ENCODE measurements around the gene DNAJC21. TPM values are rescaled to one million over a fixed set of nuclear protein-coding genes. Genes with fewer than 3 reads are reported as not detected.
A peak's percentile ranks its signal among the peaks of the same experiment; 100 is the strongest.

The DNAJC21 gene
- polyA plus RNA-seq, 2 of the 4 experiments (the other 2 are of a cell fraction), result 31.1 to 36.5 TPM

DNA sequence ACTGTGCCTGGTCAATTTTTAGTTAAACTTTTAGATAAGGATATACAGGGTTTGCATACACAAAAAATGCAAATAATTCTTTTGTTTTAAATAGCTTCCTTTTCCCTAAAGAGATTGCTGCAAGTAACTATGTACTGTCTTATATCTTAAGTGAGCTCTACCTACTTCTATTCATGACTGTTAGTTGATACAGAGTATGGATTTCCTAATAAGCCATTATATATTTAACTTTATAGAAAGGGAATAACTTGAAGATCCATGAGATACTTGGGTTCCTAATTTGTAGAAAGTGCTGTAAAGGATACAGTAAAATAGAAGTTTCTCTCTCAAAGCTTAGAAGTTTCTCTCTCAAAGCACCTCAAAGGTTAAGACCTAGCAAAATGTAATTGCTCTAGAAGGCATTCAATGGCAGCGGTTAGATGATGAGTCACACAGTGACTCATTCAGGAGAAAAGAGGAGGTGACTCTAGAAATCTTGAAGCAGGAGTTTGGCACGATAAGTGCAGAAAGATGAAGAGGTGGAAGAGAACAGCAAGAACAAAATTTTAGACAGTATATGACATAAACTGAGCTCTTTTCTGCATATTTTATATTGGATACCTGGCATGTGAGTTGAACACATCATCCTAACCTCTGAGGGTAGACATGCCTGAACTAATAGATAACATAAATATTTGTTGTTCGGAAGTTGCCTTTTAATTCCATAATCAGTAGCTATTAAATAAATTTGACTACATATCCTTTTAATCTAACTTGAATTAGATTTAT is 5.5 kb upstream of the DNAJC21 start:
- H3K27ac ChIP-seq, result peak overlapping the region in 1 of 2 experiments; percentile 60; a peak in 2 of 6 replicates
- ATAC-seq, result peak; percentile 83 to 87
- H3K9me3 ChIP-seq, result no peaks in the 10 kb centered on the region
- ChIA-PET CTCF (interaction anchor here (1.0 to 2.3 kb wide), 4 partner anchors 25 to 438 kb away, joined by 4 to 9 read pairs (median 6); no protein-coding TSS in a partner anchor), POLR2A (interaction anchor here (1.5 kb wide), 1 partner anchor 8 kb away, joined by 8 read pairs; the partner anchor contains the start of genes BRIX1 and RAD1)
- H3K4me2 ChIP-seq, result peak overlapping the region; percentile 44
- FAIRE-seq, result no peak
- peaks cover 25% of the 10 kb centered on the region for H3K4me1 ChIP-seq
- peak; percentile 62 to 72 for DNase-seq (ENCODE audit: low read depth in 1 of 2, low spot score in 1 of 2)
- TF ChIP-seq JUNB (IDR thresholded peaks at IDR 0.05) (peak; percentile 70), CHD4 (IDR thresholded peaks at IDR 0.05; ENCODE audit: borderline replicate concordance) (no peak), HOXB13 (CRISPR knock-in tag; IDR thresholded peaks at IDR 0.05; ENCODE audit: low read depth) (no peak), FOSL2 (IDR thresholded peaks at IDR 0.05) (peak; percentile 95), FOSL2 (CRISPR knock-in tag; IDR thresholded peaks at IDR 0.05) (peak; percentile 99)
- no peak overlapping the region for H3K4me3 ChIP-seq
- 20% methylated on average over 3 of the region's 3 CpGs for WGBS (ENCODE audit: missing lambda C conversion rate)

DNA sequence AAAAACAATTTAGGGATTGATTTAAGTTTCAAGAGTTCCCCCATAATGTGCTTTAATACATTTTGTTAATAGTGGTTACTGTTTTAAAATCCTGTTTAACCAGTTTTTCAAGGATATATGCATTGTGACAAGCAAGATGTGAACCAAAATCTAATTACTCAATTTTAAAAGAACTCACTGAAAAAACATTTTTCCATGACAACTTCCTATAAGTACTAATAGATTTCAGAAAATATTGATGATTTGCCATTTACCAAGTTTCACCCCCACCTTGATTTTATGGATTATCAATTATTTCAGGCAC is 4.9 kb upstream of the DNAJC21 start:
- Histone ChIP-seq H3K4me1 (peaks cover 21% of the 10 kb centered on the region), H3K27ac (no peak overlapping the region), H3K4me3 (no peak overlapping the region), H3K4me2 (peak overlapping the region; percentile 44), H3K9me3 (no peaks in the 10 kb centered on the region)
- TF ChIP-seq ZSCAN20 (CRISPR knock-in tag; IDR thresholded peaks at IDR 0.05) (no peak), ESRRA (IDR thresholded peaks at IDR 0.05; ENCODE audit: borderline replicate concordance, low read length) (no peak)
- ChIA-PET CTCF (interaction anchor here (2.3 kb wide), 1 partner anchor 26 kb away, joined by 5 read pairs; no protein-coding TSS in a partner anchor), POLR2A (interaction anchor here (1.5 kb wide), 1 partner anchor 9 kb away, joined by 8 read pairs; the partner anchor contains the start of genes BRIX1 and RAD1)
- FAIRE-seq (no peak), DNase-seq (ENCODE audit: low read depth in 1 of 2, low spot score in 1 of 2) (no peak), ATAC-seq (no peak)

DNA sequence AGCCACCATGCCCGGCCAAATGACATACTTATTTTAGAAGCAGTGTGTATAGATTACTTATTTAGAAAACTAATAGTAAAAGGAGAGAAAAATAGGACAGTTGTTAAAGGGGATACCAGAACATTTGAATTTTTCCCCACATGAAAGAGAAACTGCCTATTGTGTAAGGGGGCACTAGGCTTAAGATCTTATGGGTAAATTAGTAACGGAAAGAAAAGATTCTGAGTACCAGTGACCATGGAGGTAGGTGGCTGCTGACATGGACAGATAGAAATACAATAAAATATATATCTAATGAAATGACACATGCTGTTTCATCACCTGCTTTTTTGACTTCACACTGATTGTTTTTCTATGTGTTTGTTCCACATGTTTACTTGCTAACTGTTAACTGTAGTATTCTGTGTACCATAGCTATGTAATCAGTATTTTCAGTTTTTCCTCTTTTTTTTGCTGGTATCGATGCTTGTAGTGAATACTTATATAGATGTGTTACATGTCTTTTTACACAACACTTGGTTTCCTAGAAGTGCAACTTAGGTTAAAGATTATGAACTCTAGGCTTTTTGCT is 3.0 kb upstream of the DNAJC21 start:
- 84% methylated on average over 3 of the region's 3 CpGs for WGBS (ENCODE audit: missing lambda C conversion rate)
- TF ChIP-seq, protein P1, sequence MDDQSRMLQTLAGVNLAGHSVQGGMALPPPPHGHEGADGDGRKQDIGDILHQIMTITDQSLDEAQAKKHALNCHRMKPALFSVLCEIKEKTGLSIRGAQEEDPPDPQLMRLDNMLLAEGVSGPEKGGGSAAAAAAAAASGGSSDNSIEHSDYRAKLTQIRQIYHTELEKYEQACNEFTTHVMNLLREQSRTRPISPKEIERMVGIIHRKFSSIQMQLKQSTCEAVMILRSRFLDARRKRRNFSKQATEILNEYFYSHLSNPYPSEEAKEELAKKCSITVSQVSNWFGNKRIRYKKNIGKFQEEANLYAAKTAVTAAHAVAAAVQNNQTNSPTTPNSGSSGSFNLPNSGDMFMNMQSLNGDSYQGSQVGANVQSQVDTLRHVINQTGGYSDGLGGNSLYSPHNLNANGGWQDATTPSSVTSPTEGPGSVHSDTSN (IDR thresholded peaks at IDR 0.05), result no peak
- TF ChIP-seq FOXS1 (CRISPR knock-in tag; IDR thresholded peaks at IDR 0.05) (no peak), SMC3 (IDR thresholded peaks at IDR 0.05) (no peak), FOSB (CRISPR knock-in tag; IDR thresholded peaks at IDR 0.05) (no peak), NFE2L2 (conservative IDR thresholded peaks at IDR 0.05; ENCODE audit: low read length) (no peak), RNF2 (IDR thresholded peaks at IDR 0.05; ENCODE audit: borderline replicate concordance, low read depth) (no peak), PHF8 (IDR thresholded peaks at IDR 0.05; ENCODE audit: borderline replicate concordance, low read depth) (no peak), CEBPB (IDR thresholded peaks at IDR 0.05) (no peak), EHMT2 (IDR thresholded peaks at IDR 0.05; ENCODE audit: low read depth) (no peak)
- TF ChIP-seq, protein P2, sequence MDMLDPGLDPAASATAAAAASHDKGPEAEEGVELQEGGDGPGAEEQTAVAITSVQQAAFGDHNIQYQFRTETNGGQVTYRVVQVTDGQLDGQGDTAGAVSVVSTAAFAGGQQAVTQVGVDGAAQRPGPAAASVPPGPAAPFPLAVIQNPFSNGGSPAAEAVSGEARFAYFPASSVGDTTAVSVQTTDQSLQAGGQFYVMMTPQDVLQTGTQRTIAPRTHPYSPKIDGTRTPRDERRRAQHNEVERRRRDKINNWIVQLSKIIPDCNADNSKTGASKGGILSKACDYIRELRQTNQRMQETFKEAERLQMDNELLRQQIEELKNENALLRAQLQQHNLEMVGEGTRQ (IDR thresholded peaks at IDR 0.05), result no peak
- Histone ChIP-seq H3K4me1 (peaks cover 30% of the 10 kb centered on the region), H3K4me3 (no peak overlapping the region), H3K27ac (no peak overlapping the region), H3K9me3 (no peaks in the 10 kb centered on the region), H3K4me2 (no peak overlapping the region)
- FAIRE-seq (no peak), ATAC-seq (no peak), DNase-seq (ENCODE audit: low read depth in 1 of 2, low spot score in 1 of 2) (no peak)
- ChIA-PET POLR2A (no interaction called here), CTCF (no interaction called here)

DNA sequence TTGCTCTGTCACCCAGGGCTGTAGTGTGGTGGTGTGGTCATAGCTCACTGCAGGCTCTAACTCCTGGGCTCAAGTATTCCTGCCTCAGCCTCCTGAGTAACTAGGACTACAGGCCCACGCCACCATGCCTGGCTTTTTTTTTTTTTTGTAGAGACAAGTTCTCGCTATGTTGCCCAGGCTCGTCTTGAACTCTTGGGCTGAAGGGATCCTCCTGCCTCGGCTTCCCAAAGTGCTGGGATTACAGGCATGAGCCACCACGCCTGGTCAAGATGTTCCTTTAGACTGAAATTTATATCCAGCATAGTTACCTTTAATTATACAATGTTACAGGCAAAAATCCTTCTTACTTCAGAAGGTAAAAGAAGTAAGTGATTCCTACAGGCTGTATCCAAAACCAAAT is 1.6 kb upstream of the DNAJC21 start:
- WGBS (ENCODE audit: missing lambda C conversion rate), result 88% methylated on average over 5 of the region's 5 CpGs
- ChIA-PET CTCF (no interaction called here), POLR2A (no interaction called here)
- FAIRE-seq, result no peak
- Histone ChIP-seq H3K9me3 (no peaks in the 10 kb centered on the region), H3K27ac (no peak overlapping the region), H3K4me2 (no peak overlapping the region), H3K4me3 (no peak overlapping the region), H3K4me1 (peaks cover 33% of the 10 kb centered on the region)
- DNase-seq (ENCODE audit: low read depth in 1 of 2, low spot score in 1 of 2), result no peak
- no peak for ATAC-seq
- no peak for TF ChIP-seq HEYL (CRISPR knock-in tag; IDR thresholded peaks at IDR 0.05)
- no peak for TF ChIP-seq TP53 (CRISPR knock-in tag; IDR thresholded peaks at IDR 0.05)
- no peak for TF ChIP-seq CHD2 (IDR thresholded peaks at IDR 0.05; ENCODE audit: low read length, partially characterized antibody)
- no peak for TF ChIP-seq RNF2 (IDR thresholded peaks at IDR 0.05; ENCODE audit: borderline replicate concordance, low read depth)
- no peak for TF ChIP-seq POLR2AphosphoS2 (conservative IDR thresholded peaks at IDR 0.05; ENCODE audit: low read length)
- TF ChIP-seq RAD21 (conservative IDR thresholded peaks at IDR 0.05 in 1 of 2, IDR thresholded peaks at IDR 0.05 in 1 of 2), result no peak
- TF ChIP-seq, protein P3, sequence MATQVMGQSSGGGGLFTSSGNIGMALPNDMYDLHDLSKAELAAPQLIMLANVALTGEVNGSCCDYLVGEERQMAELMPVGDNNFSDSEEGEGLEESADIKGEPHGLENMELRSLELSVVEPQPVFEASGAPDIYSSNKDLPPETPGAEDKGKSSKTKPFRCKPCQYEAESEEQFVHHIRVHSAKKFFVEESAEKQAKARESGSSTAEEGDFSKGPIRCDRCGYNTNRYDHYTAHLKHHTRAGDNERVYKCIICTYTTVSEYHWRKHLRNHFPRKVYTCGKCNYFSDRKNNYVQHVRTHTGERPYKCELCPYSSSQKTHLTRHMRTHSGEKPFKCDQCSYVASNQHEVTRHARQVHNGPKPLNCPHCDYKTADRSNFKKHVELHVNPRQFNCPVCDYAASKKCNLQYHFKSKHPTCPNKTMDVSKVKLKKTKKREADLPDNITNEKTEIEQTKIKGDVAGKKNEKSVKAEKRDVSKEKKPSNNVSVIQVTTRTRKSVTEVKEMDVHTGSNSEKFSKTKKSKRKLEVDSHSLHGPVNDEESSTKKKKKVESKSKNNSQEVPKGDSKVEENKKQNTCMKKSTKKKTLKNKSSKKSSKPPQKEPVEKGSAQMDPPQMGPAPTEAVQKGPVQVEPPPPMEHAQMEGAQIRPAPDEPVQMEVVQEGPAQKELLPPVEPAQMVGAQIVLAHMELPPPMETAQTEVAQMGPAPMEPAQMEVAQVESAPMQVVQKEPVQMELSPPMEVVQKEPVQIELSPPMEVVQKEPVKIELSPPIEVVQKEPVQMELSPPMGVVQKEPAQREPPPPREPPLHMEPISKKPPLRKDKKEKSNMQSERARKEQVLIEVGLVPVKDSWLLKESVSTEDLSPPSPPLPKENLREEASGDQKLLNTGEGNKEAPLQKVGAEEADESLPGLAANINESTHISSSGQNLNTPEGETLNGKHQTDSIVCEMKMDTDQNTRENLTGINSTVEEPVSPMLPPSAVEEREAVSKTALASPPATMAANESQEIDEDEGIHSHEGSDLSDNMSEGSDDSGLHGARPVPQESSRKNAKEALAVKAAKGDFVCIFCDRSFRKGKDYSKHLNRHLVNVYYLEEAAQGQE (IDR thresholded peaks at IDR 0.05), result no peak
- TF ChIP-seq, protein P4, sequence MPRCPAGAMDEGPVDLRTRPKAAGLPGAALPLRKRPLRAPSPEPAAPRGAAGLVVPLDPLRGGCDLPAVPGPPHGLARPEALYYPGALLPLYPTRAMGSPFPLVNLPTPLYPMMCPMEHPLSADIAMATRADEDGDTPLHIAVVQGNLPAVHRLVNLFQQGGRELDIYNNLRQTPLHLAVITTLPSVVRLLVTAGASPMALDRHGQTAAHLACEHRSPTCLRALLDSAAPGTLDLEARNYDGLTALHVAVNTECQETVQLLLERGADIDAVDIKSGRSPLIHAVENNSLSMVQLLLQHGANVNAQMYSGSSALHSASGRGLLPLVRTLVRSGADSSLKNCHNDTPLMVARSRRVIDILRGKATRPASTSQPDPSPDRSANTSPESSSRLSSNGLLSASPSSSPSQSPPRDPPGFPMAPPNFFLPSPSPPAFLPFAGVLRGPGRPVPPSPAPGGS (IDR thresholded peaks at IDR 0.05), result no peak
